Epidermal melanocyte (primary cell): ENCODE data around the gene TCAIM.
A peak's percentile ranks its signal among the peaks of the same experiment; 100 is the strongest.

Source experiments
- DNase-seq: peaks from one replicate; pipeline ENCODE4 v3.0.0; 2011; ENCODE audit warnings: low spot score; ENCODE audit not compliant: insufficient read length

Gene TCAIM

GRCh38 chr3:44338010-44338827, at the start of gene TCAIM:
Gene TCAIM, plus strand, starts transcription at chr3:44338766. Its CDS starts 16,017 bp downstream, at chr3:44354783.
- peak; percentile 94 for DNase-seq

GRCh38 chr3:44289882-44290462, 48.6 kb upstream of the TCAIM start:
- DNase-seq, result no peak

- DNase-seq, result no peak
These were observed 46.3 kb upstream of the TCAIM start for GRCh38 chr3:44292276-44292675.

- DNase-seq, result no peak
These were observed 45.6 kb upstream of the TCAIM start for GRCh38 chr3:44292947-44293346.

GRCh38 chr3:44297255-44297654, 41.3 kb upstream of the TCAIM start:
- no peak for DNase-seq

- no peak for DNase-seq
These were observed 36.8 kb upstream of the TCAIM start for GRCh38 chr3:44301746-44302145.

GRCh38 chr3:44309500-44309899, 29.1 kb upstream of the TCAIM start:
- DNase-seq, result no peak

- no peak for DNase-seq
These were observed 19.7 kb upstream of the TCAIM start for GRCh38 chr3:44318891-44319311.

GRCh38 chr3:44321335-44321734, 17.2 kb upstream of the TCAIM start:
- no peak for DNase-seq

- DNase-seq, result peak; percentile 19
These were observed 15.1 kb upstream of the TCAIM start for GRCh38 chr3:44323341-44323955.

GRCh38 chr3:44324584-44324983, 14.0 kb upstream of the TCAIM start:
- DNase-seq, result no peak

GRCh38 chr3:44326019-44326418, 12.5 kb upstream of the TCAIM start:
- no peak for DNase-seq

- no peak for DNase-seq
These were observed 12.1 kb upstream of the TCAIM start for GRCh38 chr3:44326515-44326914.

- DNase-seq, result no peak
These were observed 8.6 kb upstream of the TCAIM start for GRCh38 chr3:44329946-44330345.

- DNase-seq, result no peak
These were observed 8.1 kb upstream of the TCAIM start for GRCh38 chr3:44330444-44330843.

- no peak for DNase-seq
These were observed 4.2 kb upstream of the TCAIM start for GRCh38 chr3:44334326-44334725.

- no peak for DNase-seq
These were observed 1.2 kb upstream of the TCAIM start for GRCh38 chr3:44337248-44337785.

- DNase-seq, result no peak
These were observed 212 bp downstream of the TCAIM start for GRCh38 chr3:44338828-44339127.

- no peak for DNase-seq
These were observed 853 bp downstream of the TCAIM start for GRCh38 chr3:44339181-44340057.

GRCh38 chr3:44340058-44340395, 1.5 kb downstream of the TCAIM start:
- DNase-seq, result no peak

- peak; percentile 17 for DNase-seq
These were observed 3.7 kb downstream of the TCAIM start for GRCh38 chr3:44342176-44342790.
